ENCODE data around the gene CADPS. TPM values are rescaled to one million over a fixed set of nuclear protein-coding genes. Genes with fewer than 3 reads are reported as not detected.

The CADPS gene
- polyA plus RNA-seq, 2 of the 4 experiments (the other 2 are of a cell fraction) = not detected

GRCh38 chr3:62723166-62723913 lies 151.9 kb downstream of the CADPS start:
- no peak overlapping the region for H3K4me2 ChIP-seq
- FAIRE-seq (no peak), ATAC-seq (no peak), DNase-seq (ENCODE audit: low read depth in 1 of 2, low spot score in 1 of 2) (no peak)
- no peaks in the 10 kb centered on the region for H3K4me1 ChIP-seq
- no peak overlapping the region for H3K27ac ChIP-seq
- no peak overlapping the region for H3K4me3 ChIP-seq
- ChIA-PET POLR2A (no interaction called here), CTCF (no interaction called here)
- WGBS (ENCODE audit: missing lambda C conversion rate) = 9% methylated on average over 13 of the region's 13 CpGs
- H3K9me3 ChIP-seq = no peaks in the 10 kb centered on the region
- TF ChIP-seq NR3C1 (IDR thresholded peaks at IDR 0.05) (no peak), HOXA7 (CRISPR knock-in tag; IDR thresholded peaks at IDR 0.05) (no peak), TP53 (CRISPR knock-in tag; IDR thresholded peaks at IDR 0.05) (no peak), E2F6 (IDR thresholded peaks at IDR 0.05; ENCODE audit: borderline replicate concordance, low read depth) (no peak), KDM5A (IDR thresholded peaks at IDR 0.05) (no peak), FOXS1 (CRISPR knock-in tag; IDR thresholded peaks at IDR 0.05) (no peak), BHLHE40 (IDR thresholded peaks at IDR 0.05; ENCODE audit: low read depth, low read length) (no peak), CBX8 (IDR thresholded peaks at IDR 0.05) (no peak), HEYL (CRISPR knock-in tag; IDR thresholded peaks at IDR 0.05) (no peak), NPAS2 (CRISPR knock-in tag; IDR thresholded peaks at IDR 0.05; ENCODE audit: borderline replicate concordance) (no peak), RFX5 (IDR thresholded peaks at IDR 0.05) (no peak)

- no peak for ATAC-seq
- no peak overlapping the region for H3K4me3 ChIP-seq
- TF ChIP-seq CTCF (IDR thresholded peaks at IDR 0.05) (no peak), KDM1A (IDR thresholded peaks at IDR 0.05; ENCODE audit: low read depth) (no peak), FOXS1 (CRISPR knock-in tag; IDR thresholded peaks at IDR 0.05) (no peak), FOSL2 (IDR thresholded peaks at IDR 0.05) (no peak), FOSL2 (CRISPR knock-in tag; IDR thresholded peaks at IDR 0.05) (no peak), PHF8 (IDR thresholded peaks at IDR 0.05; ENCODE audit: borderline replicate concordance, low read depth) (no peak), ELK1 (IDR thresholded peaks at IDR 0.05; ENCODE audit: low read depth, low read length) (no peak), POLR2AphosphoS2 (conservative IDR thresholded peaks at IDR 0.05; ENCODE audit: low read length) (no peak), JUNB (IDR thresholded peaks at IDR 0.05) (no peak), PBX3 (IDR thresholded peaks at IDR 0.05) (no peak), HMGXB4 (CRISPR knock-in tag; IDR thresholded peaks at IDR 0.05; ENCODE audit: borderline replicate concordance) (no peak), RAD21 (conservative IDR thresholded peaks at IDR 0.05 in 1 of 2, IDR thresholded peaks at IDR 0.05 in 1 of 2) (no peak), JUN (IDR thresholded peaks at IDR 0.05) (no peak), CEBPB (IDR thresholded peaks at IDR 0.05) (no peak), TFCP2L1 (CRISPR knock-in tag; IDR thresholded peaks at IDR 0.05) (no peak), RNF2 (IDR thresholded peaks at IDR 0.05; ENCODE audit: borderline replicate concordance, low read depth) (no peak), EHMT2 (IDR thresholded peaks at IDR 0.05; ENCODE audit: low read depth) (no peak)
- no peak overlapping the region for H3K27ac ChIP-seq
- CTCF ChIA-PET = no interaction called here
- no peak for DNase-seq (ENCODE audit: low read depth in 1 of 2, low spot score in 1 of 2)
- no peaks in the 10 kb centered on the region for H3K4me1 ChIP-seq
- POLR2A ChIA-PET = no interaction called here
- FAIRE-seq = no peak
- no peak overlapping the region for H3K4me2 ChIP-seq
- no peaks in the 10 kb centered on the region for H3K9me3 ChIP-seq
Measured at GRCh38 chr3:62722344-62722743, 152.9 kb downstream of the CADPS start.

Data from A549 (cell line).